Stimulated activated CD8-positive, alpha-beta memory T cell treated with anti-CD3 and anti-CD28 coated beads, Interleukin-15, amount 100 ng/mL, for 4 hours (primary cell): Measurements from ENCODE around the gene CALM3.

Experiments
- DNase-seq, 2 donors: peaks; one replicate each; pipeline ENCODE4 v3.0.0-alpha.2; 2020; ENCODE audit warnings: low read depth in 2 of 2

Gene CALM3

GRCh38 chr19:46635920-46636761 is 35.0 kb downstream of the CALM3 start, which contains the start of gene GNG8:
Gene GNG8, minus strand, starts transcription at chr19:46636202. Its CDS starts 1,520 bp downstream, at chr19:46634682.
- DNase-seq, result no peak

DNA sequence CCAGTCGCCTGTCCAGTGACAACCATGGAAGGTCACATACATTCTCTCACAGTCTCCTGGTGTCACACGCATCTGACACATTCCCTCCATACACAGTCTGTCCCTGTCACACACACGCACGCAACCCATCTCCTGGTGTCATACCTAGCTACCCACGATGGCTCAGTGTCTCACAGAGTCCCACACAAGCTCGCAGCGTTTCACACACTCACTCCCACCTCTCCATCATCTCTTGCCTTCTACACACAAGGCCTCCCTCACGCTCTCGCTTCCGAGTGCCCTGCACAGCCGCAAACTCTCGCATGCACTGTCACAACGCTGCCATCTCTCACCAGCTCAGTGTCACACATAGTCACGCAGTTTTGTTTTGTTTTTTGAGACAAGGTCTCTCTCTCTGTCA is 36.1 kb downstream of the CALM3 start:
- DNase-seq, result no peak

DNA sequence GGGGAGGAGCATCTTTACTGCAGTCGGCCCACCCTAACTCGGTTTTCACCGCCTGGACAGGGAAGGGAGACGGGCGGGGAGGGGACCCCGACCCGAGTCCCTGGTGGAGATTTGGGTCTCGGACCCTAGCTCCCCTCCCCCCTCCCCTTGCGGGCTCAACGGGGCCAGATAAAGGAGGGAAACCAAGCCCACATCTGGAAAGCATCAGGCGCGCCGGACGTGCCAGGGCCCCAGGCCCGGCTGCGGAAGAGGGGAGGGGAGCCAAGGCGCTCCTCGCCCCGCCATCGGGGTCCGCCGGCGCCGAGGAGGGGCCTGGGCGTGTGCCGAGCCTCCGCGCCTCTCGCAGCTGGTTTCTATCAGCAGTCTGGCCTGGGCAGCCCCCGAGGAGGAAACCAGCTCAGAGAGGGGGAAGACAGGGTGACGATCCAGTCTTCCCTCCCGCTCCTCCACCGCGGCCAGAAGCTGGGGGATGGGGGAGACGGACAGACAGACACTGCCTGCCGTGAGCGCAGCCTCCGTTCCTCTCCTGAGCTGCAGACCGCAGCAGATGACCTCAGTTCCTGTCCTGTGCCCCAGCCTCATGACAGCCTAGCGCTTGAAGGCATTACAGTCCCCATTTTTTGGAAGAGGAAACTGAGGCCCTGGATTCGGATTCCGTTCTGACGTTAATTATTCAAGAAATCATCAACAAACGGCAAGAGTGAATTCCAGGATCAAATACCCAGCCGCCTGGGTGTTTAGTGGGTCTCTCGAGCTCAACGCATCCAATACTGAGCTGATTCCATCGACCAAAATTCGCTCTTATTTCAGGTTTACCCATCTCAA is 38.4 kb downstream of the CALM3 start:
- no peak for DNase-seq

DNA sequence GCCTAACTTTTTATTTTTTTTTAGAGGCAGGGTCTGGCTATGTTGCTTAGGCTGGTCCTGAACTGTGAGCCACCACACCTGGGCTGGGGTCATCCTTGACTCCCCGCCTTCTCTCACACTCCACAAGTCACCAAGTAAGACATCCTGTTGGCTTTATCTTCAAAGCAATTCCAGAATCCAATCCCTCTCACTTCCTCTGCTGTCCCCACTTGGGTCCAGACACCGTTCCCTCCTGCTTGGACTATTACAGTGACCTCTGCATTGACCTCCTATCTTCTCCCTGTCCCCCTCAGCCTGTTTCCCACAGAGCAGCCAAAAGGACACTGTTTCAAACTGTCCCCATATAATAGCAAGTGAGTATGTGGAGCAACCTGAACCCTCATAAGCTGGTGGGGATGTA is 39.5 kb downstream of the CALM3 start:
- DNase-seq, result no peak

- DNase-seq, result no peak
Measured at GRCh38 chr19:46644720-46645119, 43.6 kb downstream of the CALM3 start.

GRCh38 chr19:46646402-46646801 is 45.3 kb downstream of the CALM3 start:
- DNase-seq, result no peak

DNA sequence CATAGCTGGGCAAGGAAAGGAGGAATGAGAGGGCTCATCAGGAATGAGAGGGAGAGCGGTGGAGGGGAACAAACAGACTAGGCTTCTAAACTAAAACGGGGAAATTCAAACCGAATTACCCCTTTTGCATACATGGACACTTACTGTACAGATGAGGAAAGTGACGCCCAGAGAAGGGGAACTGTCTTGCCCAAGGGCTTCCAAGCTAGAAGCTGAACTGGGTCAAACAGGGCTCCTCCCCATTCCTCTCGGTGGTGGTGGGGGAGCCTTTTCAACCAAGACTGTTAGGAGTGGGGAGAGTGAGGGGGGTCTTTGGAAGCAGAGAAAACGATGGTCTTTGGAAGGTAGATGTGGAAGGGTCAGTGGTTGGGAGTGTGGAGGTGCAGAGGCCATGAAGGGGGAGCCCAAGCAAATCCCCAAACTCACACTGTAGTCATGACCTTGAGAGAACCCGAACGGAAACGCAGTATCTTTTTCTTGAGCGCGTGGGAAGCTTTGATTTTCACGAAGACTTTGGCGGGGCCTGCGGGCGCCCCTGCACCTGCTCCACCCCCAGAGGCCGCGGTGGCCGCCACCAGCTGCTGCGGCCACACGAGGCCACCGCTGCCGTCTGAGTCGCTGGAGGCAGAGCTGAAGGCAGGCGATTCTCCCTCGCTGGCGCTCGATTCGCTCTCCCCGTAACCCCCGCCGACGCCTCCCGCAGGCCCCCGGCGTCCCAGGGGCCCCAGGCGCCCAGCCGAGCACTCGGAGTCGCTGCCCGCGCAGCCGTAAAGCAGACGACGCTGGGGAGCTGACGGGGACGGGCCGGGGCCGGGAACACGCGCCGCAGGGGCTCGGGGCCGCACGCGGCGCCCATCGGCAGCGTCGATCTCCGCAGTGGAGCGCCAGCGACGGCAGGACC is 47.2 kb downstream of the CALM3 start:
- no peak for DNase-seq

- no peak for DNase-seq
Measured at GRCh38 chr19:46648961-46649960, 48.1 kb downstream of the CALM3 start.

DNA sequence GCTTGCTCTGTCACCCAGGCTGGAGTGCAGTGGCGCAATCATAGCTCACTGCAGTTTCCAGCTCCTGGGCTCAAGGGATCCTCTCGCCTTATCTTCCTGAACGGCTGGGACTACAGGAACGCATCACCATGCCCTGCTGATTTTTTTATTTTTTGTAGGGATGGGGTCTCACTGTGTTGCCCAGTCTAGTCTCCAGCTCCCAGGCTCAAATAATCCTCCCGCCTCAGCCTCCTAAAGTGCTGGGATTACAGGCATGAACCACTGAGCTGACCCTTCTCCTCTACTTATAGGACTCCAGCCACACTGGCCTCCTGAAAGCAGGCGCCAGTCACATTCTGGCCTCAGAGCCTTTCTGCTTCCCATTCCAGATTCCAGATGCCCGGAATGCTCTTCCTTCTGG is 49.3 kb downstream of the CALM3 start:
- no peak for DNase-seq

GRCh38 chr19:46654621-46655152 is 53.6 kb downstream of the CALM3 start:
- DNase-seq, result no peak

DNA sequence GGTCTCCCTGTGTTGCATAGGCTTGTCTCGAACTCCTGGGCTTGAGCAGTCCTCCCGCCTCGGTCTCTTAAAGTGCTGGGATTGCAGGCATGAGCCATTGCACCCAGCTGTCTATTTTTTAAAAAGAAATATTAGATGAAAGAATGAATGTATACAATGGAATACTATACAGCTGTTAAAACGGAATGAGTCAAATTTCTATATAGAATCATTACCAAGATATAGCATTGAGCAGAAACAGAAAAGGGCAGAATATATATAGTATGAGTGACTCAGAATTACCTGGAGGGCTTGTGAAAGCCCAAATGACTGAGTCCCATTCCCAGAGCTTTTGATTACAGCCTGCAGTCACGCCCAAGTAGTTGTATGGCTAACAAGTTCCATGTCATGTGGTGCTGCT is 55.4 kb downstream of the CALM3 start:
- DNase-seq, result no peak

- DNase-seq, result no peak
Measured at GRCh38 chr19:46659151-46660007, 58.2 kb downstream of the CALM3 start.

- DNase-seq, result no peak
Measured at GRCh38 chr19:46660008-46660517, 58.9 kb downstream of the CALM3 start.
